Neural cell (in vitro differentiated cells): Measurements from ENCODE around the gene ARHGEF39.

Experiments
- EZH2 ChIP-seq: fragments of 200-600, 300-800 bp; shearing (Covaris generic), sonication (generic); IDR thresholded peaks from 2 replicates; pipeline ENCODE4 v1.6.1; 2014; ENCODE audit warnings: antibody characterized with exemption, low read length, borderline replicate concordance, mild to moderate bottlenecking; ENCODE audit not compliant: insufficient read depth, poor library complexity, severe bottlenecking
- TF ChIP-seq, protein P1 (sequence below): fragments of 450-650 bp; IDR thresholded peaks from 2 replicates; pipeline ENCODE4 v1.5.1; 2014; ENCODE audit warnings: antibody characterized with exemption, mild to moderate bottlenecking, moderate library complexity; ENCODE audit not compliant: poor library complexity, severe bottlenecking

DNA sequence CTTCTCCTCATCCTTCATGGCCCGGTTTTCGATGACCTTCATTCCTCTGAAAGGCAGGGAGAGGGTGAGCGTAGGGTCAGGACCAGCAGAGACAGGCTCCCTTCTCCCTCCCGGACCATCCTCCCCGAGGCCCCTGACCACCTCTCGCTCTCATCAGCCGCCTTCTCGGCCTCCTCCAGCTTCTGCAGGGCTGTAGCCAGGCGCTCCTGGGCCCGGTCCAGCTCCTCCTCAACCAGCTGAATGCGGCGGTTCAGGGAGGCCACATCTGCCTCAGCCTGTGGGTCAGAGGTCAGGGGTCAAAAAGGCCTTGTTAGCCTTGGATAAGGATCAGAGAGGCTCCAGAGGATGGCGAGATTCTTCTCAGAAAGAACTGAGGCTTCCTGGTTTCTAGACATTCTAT is 20.5 kb upstream of the ARHGEF39 start:
- TF ChIP-seq EZH2, result no peak
- TF ChIP-seq, protein P1, sequence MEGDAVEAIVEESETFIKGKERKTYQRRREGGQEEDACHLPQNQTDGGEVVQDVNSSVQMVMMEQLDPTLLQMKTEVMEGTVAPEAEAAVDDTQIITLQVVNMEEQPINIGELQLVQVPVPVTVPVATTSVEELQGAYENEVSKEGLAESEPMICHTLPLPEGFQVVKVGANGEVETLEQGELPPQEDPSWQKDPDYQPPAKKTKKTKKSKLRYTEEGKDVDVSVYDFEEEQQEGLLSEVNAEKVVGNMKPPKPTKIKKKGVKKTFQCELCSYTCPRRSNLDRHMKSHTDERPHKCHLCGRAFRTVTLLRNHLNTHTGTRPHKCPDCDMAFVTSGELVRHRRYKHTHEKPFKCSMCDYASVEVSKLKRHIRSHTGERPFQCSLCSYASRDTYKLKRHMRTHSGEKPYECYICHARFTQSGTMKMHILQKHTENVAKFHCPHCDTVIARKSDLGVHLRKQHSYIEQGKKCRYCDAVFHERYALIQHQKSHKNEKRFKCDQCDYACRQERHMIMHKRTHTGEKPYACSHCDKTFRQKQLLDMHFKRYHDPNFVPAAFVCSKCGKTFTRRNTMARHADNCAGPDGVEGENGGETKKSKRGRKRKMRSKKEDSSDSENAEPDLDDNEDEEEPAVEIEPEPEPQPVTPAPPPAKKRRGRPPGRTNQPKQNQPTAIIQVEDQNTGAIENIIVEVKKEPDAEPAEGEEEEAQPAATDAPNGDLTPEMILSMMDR, result no peak
